ENCODE measurements around the gene C1orf159.

- TF ChIP-seq CTCF (IDR thresholded peaks at IDR 0.05; ENCODE audit: insufficient read depth, low read length), result no peak
- no peak for TF ChIP-seq POLR2AphosphoS5 (IDR thresholded peaks at IDR 0.05; ENCODE audit: low read depth)
- no peak for TF ChIP-seq REST (IDR thresholded peaks at IDR 0.05; ENCODE audit: insufficient replicate concordance, low read depth)
- no peak for TF ChIP-seq GABPA (IDR thresholded peaks at IDR 0.05; ENCODE audit: low read depth)
Observed at GRCh38 chr1:1125945-1126344, 10.1 kb upstream of the C1orf159 start.
